ENCODE results near the gene XPNPEP1.

GRCh38 chr10:109898666-109899355 lies 24.5 kb downstream of the XPNPEP1 start:
- TF ChIP-seq CTCF (IDR thresholded peaks at IDR 0.05; ENCODE audit: insufficient read depth, low read length, poor library complexity, severe bottlenecking) (no peak), EZH2phosphoT487 (conservative IDR thresholded peaks at IDR 0.05; ENCODE audit: low read length) (no peak)

All from SU-DHL-6 (cell line).